ENCODE measurements around the gene ZHX3. TPM values are rescaled to one million over a fixed set of nuclear protein-coding genes. Genes with fewer than 3 reads are reported as not detected.

The ZHX3 gene
- total RNA-seq, 6 experiments from 2014 or later: 64.1 to 80.1 (median 72.0) TPM

DNA sequence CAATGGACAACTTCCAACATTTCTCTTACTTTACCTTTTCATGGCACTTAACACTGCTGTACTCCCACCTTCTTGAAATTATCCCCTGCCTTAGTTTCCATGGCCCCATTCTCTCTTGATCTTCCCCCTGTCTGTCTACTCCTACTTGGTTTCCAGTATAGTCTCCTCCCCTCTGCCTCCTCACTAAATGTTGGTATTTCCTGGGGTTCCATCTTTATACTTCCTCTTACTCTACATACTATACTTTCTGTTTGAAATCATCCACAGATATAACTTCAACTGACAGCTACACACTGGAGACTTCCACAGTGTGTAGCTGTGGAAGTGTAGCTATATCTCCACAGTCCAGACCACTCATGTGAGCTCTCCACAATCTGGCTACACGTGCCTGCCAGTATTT is 13.5 kb downstream of the ZHX3 start:
- no peaks in the 10 kb centered on the region for H3K27me3 Mint-ChIP-seq (ENCODE audit: insufficient read depth)
- no peak overlapping the region for H3K27ac Mint-ChIP-seq
- no peaks in the 10 kb centered on the region for H3K36me3 Mint-ChIP-seq (ENCODE audit: low read depth)
- DNase-seq: no peak
- H3K9me3 Mint-ChIP-seq: no peaks in the 10 kb centered on the region
- H3K4me1 Mint-ChIP-seq (ENCODE audit: low read depth): peaks cover 27% of the 10 kb centered on the region
- no peak overlapping the region for H3K4me3 Mint-ChIP-seq
- TF ChIP-seq, protein P1, sequence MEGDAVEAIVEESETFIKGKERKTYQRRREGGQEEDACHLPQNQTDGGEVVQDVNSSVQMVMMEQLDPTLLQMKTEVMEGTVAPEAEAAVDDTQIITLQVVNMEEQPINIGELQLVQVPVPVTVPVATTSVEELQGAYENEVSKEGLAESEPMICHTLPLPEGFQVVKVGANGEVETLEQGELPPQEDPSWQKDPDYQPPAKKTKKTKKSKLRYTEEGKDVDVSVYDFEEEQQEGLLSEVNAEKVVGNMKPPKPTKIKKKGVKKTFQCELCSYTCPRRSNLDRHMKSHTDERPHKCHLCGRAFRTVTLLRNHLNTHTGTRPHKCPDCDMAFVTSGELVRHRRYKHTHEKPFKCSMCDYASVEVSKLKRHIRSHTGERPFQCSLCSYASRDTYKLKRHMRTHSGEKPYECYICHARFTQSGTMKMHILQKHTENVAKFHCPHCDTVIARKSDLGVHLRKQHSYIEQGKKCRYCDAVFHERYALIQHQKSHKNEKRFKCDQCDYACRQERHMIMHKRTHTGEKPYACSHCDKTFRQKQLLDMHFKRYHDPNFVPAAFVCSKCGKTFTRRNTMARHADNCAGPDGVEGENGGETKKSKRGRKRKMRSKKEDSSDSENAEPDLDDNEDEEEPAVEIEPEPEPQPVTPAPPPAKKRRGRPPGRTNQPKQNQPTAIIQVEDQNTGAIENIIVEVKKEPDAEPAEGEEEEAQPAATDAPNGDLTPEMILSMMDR (IDR thresholded peaks at IDR 0.05): no peak

DNA sequence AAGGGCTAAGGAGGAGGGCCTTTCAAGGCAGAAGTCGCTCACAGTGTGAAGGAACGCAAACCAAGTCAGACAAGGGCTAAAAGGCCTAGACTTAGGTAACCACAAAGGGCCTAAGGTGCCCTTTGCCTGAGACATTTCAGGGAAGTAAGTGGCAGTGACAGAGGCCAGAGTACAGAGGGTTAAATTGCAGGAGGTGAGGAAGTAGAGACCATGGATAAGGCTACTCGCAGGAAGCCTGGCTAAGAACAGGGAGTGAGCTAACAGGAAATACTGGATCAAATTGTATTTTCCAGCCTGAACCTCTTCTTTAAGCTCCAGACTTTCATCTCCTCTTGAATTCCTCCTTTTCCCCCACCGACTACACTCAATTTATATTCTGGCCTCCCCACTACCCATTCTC is 16.6 kb downstream of the ZHX3 start:
- peaks cover 26% of the 10 kb centered on the region; the same call in 1 of the 2 replicates for H3K4me1 Mint-ChIP-seq (ENCODE audit: low read depth)
- H3K27me3 Mint-ChIP-seq (ENCODE audit: insufficient read depth): no peaks in the 10 kb centered on the region
- no peak overlapping the region; the same call in 1 of the 2 replicates for H3K27ac Mint-ChIP-seq
- H3K4me3 Mint-ChIP-seq: no peak overlapping the region
- no peaks in the 10 kb centered on the region for H3K9me3 Mint-ChIP-seq
- no peaks in the 10 kb centered on the region; the same call in 1 of the 2 replicates for H3K36me3 Mint-ChIP-seq (ENCODE audit: low read depth)
- TF ChIP-seq, protein P1 (IDR thresholded peaks at IDR 0.05): no peak
- no peak for DNase-seq

DNA sequence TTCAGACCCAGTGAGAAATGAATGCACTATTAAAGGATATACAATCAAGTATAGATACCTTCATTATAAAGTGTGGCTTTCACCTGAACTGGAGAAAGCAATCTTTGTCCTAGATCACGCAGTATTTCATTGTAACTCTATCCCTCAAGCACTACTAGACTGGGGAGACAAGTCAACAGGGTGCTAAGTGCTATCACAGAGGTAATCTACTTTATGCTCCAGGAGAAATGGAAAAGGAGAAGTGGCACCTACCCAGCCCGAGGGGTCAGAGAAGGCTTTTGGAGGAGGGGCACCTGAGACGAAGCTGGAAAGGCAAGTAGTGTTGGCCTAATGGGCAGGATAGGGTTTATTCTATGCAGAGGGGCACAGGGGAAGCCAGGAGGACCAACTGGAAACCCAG is 17.1 kb downstream of the ZHX3 start:
- no peak overlapping the region for H3K4me3 Mint-ChIP-seq
- no peaks in the 10 kb centered on the region for H3K27me3 Mint-ChIP-seq (ENCODE audit: insufficient read depth)
- H3K9me3 Mint-ChIP-seq: no peaks in the 10 kb centered on the region
- TF ChIP-seq, protein P1 (IDR thresholded peaks at IDR 0.05): no peak
- H3K4me1 Mint-ChIP-seq (ENCODE audit: low read depth): peaks cover 28% of the 10 kb centered on the region; the same call in 1 of the 2 replicates
- DNase-seq: no peak
- peak overlapping the region; percentile 36; the same call in 1 of the 2 replicates for H3K27ac Mint-ChIP-seq
- no peaks in the 10 kb centered on the region; the same call in 1 of the 2 replicates for H3K36me3 Mint-ChIP-seq (ENCODE audit: low read depth)

DNA sequence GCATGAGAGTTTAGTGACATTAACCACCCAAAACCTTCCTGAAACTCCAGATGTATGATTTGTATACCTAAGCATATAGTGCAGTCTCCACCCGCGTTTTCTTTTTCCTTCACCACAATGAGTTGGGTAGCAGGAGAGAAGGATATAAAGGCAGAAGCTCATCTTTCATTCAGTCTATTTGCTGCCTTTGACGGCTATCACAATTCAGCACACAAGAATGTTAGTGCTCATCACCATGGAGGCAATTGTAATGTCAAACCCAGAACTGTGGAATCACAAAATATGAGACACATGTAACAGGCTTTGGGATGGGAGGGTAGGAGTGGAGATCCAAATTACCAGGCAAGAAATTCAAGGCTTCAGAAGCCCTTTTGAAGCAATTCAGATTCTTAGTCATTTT is 17.6 kb downstream of the ZHX3 start:
- TF ChIP-seq, protein P1 (IDR thresholded peaks at IDR 0.05): no peak
- Mint-ChIP-seq H3K27ac (peak overlapping the region; percentile 36), H3K9me3 (no peaks in the 10 kb centered on the region), H3K4me3 (no peak overlapping the region), H3K36me3 (ENCODE audit: low read depth) (no peaks in the 10 kb centered on the region; the same call in 1 of the 2 replicates), H3K27me3 (ENCODE audit: insufficient read depth) (no peaks in the 10 kb centered on the region), H3K4me1 (ENCODE audit: low read depth) (peaks cover 28% of the 10 kb centered on the region; the same call in 1 of the 2 replicates)
- DNase-seq: peak; percentile 27

DNA sequence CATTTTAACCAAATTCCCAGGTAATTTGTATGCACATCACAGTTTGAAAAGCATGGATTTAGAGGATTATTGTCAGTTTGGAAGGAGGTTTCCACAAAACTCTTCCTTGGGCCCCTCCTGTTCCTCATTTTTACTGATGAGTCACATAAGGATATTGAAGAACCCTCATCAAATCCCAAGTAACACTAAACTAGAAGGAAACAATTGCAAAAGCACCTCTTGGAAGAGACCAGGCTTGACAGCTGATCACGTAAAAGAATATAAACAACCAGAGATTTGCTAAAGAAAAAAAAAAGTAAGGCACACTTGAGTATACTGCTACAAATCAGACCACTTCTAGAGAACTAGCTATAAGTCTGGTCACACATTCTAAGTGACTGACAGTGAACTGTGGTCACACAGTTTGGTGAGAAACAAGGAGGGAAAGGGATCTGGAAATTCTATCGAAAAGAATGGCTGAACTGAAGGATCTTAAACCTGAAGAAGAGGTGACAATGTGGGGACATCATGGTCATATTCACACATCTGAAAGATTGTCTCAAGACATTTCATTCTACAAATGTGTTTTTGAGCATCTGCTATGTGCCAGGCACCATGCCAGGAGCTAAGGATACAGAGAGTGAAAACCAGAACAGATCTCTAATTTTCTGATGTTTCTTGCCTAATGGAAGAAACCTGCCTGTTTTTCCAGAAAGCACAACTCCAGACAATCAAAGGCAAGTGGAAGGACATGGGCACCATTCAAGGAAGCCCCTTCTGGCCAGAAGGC is 24.1 kb downstream of the ZHX3 start:
- Mint-ChIP-seq H3K9me3 (no peaks in the 10 kb centered on the region), H3K27ac (peak overlapping the region; percentile 66), H3K4me3 (peak overlapping the region; percentile 34), H3K36me3 (ENCODE audit: low read depth) (no peaks in the 10 kb centered on the region; the same call in 1 of the 2 replicates), H3K4me1 (ENCODE audit: low read depth) (peaks cover 71% of the 10 kb centered on the region), H3K27me3 (ENCODE audit: insufficient read depth) (no peaks in the 10 kb centered on the region)
- DNase-seq: no peak
- TF ChIP-seq, protein P1 (IDR thresholded peaks at IDR 0.05): no peak

Measured in HFFc6 (cell line).